GM19455 (cell line): Measurements from ENCODE around the gene GIGYF1.

ENCODE experiments used
- ATAC-seq: cut with Tn5 transposase; IDR thresholded peaks from one replicate; pipeline ENCODE4 v1.9.1; 2021; ENCODE audit not compliant: unreplicated experiment

GIGYF1 gene

DNA sequence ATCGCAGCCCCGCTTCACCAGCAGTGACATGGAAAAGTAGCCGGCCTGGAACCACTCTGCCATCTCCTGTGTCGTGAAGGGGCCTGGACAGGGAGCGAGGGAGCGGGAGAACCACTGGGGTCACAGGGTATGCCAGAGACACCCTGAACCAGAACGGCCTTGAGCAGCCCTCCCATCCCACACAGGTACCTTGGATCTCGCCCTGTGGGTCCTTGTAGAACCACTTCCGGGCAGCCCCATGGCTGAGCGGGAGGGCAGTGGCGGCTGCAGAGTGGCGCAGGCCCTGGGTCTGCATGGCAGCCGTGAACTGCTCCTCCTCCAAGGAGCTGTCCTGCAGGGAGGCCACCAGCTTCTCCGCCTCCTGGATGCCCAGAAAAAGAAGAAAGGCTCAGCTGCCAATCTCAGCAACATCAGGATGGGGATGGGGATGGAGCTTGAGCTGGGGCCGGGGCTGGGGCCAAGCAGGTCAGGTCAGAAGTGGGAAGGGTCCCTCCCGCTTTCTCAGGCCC, 9.5 kb downstream of the GIGYF1 start:
- ATAC-seq, result no peak

DNA sequence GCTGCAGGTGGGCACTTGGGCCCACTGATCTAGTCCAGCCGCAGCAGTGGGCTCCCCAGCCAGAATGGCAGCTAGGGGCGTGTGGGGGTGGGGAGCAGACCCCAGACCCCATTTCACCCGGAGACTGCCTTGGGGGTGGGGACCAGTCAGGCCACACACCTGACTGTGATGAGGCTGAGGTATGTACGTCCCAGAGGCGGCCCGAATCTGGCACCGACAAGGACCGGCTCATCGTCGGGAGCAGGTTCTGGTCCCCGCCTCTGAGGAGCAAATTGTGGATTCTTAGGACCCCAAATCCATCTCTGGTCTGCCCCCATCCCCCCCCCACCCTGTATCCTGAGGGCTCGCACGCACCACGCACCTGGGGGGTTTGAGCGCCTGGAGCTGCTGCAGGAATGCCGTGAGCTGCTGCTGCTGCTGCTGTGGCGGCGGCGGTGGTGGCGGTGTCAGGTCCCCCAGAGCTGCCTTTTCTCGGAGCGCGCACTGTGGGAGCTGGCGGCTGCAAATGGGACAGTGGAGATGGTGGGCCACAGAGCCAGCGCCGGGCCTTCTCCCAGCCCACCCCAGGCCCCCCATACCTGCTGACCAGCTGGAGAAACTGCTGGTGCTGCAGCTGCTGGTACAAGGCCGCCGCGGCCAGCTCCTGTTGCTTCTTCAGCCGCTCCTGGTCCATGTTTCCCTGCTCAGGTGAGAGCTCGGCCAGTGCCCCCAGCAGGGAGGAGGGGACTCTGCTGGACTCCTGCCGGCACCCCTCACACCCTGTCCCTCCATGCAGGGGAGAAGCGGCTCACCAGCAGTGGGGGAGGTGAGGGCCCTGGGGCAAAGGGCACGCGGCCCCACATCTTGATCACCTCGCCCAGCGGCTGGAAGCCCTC, 10.2 kb downstream of the GIGYF1 start:
- ATAC-seq, result no peak

DNA sequence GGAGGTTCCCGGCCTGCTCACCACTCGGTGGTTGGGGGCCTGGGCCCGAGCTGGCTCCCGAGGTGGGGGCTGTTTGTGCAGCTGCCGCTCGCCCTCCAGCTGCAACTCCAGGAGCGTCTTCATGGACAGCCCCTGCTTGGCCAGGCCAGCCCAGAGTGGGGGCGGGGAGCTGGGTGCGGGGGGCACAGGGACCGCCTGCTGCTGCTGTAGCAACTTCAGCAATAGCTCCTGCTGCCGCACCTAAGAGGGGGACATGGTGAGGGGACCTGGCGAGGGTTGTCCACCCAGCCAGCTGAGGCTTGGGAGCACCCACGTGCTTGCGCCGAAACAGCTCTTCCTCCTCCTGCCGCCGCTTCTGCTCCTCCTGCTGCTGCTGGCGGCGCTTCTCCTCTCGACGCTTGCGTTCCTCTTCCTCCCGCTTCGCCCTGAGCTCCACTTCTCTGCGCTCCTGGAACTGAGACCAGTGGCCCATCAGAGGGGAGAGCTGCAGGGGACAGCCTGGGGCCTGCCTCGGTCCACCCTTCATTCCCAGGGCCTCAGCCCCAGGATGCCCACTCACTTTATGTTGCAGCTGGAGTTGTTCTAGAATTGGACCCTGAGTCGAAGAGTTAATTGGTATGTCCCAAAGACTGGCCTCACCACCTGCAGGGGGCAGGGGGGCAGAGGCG, 10.9 kb downstream of the GIGYF1 start:
- no peak for ATAC-seq

DNA sequence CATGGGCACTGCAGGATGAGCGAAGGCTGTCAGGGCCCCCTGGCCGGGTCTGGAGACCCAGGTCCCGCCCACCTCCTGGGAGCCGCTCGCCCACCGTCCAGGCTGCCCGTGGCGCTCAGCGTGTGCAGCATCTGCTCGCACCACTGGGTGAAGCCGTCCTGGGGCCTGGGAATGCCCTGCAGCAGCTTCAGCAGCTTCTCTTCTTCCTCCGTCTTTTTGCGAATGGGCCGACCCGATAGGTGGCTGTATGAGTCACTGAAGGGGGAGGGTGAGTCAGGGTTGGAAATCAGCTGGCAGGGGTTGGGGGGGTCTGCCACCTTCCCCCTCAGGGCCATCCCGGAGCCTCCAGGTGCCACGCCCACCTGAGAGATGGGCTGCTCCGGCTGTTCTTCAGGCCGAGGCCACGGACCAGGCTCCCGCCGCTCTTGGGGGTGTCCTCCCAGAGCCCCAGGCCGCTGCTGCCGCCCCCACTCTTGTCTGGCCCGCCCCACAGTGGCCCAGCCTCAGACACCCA, 11.8 kb downstream of the GIGYF1 start:
- no peak for ATAC-seq

DNA sequence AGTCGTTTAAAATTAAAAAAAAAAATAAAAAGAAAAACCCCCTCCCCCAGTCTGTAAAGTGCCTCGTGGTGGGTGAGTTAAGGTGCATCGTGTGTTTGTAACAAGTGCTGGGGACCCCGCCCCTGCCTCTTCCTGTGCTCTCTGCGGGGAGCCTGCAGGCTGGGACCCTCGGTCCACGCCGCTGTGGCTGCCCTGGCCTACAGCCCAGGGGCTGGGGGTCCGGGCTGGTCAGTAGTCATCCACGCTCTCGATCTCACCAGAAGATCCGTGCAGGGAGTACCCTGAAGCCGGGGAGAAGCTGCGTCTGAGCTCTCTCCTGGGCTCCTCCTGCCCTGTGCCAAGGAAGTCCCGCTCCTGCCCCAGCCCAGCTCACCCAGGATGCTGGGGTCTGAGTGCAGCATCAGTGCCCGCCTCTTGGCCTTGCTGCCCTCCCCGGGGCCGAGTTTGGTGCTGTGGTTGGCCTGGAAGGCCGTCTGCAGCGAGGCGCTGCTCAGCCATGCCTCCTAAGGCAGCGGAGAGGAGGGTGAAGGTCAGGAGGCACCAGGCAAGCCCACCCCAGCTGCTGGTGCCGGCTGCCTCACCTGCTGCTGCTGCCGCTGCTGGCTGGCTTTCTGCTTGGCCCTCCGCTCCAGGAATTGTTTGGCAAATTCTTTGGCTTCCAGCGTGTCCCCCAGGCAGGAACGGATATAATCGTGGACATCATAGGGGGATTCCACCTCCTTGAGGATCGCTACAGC, 12.4 kb downstream of the GIGYF1 start:
- no peak for ATAC-seq

GRCh38 chr7:100680576-100681271, 13.3 kb downstream of the GIGYF1 start:
- no peak for ATAC-seq

DNA sequence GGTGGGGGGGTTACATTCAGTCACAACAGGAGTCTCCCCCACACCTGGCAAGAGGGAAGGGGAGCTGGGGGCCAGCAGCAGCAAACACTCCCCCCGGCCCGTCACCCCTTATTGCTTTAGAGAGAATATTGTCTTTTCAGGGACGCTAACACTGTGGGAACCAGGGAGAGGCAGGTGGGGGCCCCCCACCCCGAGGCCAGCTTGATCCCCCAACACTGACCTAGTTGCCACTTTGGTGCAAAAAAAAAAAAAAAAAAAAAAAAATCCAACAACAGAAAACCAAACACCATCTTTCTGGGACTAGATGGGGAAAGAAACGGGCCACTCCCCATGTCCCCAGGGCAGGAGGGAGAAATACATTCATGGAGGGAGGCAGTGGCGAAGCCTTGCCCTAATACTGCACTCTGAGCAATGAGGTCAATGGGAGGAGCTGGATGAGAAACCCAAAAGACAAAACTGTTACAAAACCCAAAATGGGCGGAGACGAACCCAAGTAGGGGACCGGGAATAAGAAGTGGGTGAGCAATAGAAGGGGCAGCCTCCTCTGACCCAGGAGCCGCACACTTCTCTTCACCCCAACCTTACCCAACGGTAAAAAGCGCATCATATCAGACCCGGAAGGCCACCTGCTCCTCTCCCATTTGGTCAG, 14.0 kb downstream of the GIGYF1 start:
- no peak for ATAC-seq

- ATAC-seq, result no peak
Measured at GRCh38 chr7:100679129-100679926, 14.7 kb downstream of the GIGYF1 start.

DNA sequence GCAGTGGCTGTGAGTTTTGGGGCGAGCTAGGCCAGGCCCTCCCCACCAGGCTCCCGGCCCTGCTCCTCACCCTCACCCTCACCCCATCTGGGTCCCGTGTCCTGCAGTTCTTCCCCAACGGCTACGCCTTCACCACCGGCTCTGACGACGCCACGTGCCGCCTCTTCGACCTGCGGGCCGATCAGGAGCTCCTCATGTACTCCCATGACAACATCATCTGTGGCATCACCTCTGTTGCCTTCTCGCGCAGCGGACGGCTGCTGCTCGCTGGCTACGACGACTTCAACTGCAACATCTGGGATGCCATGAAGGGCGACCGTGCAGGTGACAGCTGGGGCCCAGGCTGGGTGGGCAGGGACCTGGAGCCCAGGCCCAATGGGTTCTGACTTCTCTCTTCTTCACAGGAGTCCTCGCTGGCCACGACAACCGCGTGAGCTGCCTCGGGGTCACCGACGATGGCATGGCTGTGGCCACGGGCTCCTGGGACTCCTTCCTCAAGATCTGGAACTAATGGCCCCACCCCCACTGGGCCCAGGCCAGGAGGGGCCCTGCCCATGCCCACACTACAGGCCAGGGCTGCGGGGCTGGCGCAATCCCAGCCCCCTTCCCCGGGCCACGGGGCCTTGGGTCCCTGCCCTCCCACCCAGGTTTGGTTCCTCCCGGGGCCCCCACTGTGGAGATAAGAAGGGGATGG, 15.6 kb downstream of the GIGYF1 start:
- ATAC-seq, result no peak

GRCh38 chr7:100677308-100678267, 16.5 kb downstream of the GIGYF1 start:
- ATAC-seq, result no peak

GRCh38 chr7:100676501-100677306, 17.3 kb downstream of the GIGYF1 start:
- ATAC-seq, result no peak

GRCh38 chr7:100675581-100676350, 18.3 kb downstream of the GIGYF1 start:
- peak; percentile 39 for ATAC-seq

DNA sequence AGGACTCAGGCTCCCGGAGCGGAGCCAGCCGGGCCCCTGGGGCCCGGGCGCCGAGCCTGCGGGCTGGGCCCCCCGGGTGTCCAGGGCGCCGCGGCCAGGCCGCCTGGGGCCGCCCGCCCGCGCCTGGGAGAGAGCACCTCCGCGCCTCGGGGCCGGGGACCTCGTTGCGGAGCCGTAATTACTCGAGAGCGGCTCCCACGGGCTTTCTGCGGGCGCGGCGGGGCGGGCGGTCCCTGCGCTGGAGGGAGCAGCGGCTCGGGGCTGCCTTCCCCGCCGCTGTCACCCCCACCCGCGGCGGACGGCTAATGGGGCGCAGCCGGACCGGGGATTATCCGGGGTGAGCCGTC, 19.0 kb downstream of the GIGYF1 start:
- ATAC-seq, result no peak

DNA sequence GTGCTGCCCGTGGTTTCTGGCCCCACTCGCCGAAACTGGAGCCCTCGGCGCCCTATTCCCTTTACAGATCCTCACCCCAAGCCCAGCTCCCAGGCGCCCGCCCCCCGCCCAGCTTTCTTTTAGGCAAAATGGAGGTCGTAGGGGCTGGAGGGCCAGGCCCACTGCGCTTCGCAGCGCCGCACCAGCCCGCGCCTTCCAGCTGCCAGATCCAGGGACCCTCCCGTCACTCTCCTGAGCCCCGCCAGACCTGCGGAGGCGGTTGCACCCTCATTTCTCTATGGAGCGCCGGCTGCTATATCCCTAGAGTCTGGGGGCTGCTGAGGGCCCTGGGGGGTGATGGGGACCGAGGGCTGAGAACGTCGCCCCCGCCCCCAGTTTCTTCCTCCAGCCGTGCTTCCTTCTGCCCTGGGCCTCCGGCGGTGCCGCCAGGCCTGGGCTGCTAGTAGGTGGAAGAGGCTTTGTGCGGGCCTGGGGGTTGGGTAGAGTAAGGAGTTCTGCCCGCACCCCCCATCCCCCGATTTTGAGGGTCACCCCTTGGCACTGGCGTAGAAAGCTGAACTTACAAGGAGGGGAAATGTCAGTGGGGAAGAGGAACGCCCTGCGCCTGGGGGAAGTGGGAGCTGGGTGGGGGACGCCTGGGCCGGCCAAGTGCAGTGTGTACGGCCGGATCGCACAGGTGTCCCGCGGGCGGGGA, 19.5 kb downstream of the GIGYF1 start:
- ATAC-seq, result no peak

DNA sequence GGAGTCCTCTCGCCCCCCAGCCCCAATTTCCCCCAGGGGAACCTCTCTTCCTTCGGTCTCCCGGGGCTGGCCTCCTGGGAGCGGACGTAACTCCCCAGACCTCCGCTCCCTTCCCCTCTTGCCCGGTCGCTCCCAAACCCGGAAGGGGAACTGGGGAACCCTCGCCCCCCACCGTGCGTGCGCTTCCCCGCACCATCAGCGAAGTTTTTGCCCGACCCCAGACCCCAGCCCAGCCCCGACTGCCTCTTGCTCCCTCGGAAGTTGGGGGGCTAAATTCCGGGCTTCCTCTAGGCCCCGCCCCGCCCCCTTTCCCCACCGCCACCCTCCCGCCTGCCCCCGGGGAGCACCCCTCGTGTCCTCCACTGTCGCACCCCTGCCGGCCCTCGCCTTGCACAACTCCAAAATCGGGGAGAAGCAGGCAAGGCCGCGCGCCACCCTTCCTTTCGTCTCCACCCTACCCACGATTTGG, 20.1 kb downstream of the GIGYF1 start:
- peak; percentile 1 for ATAC-seq
